K562 (cell line): ENCODE data around the gene SHISA5. TPM values are rescaled to one million over a fixed set of nuclear protein-coding genes. Genes with fewer than 3 reads are reported as not detected.

ENCODE experiments used
- ATAC-seq: fragments of 200-7000 bp; cut with Tn5 transposase; 3 replicates; pipeline ENCODE4 v1.9.1; 2020; ENCODE audit warnings: moderate library complexity
- BruUV-seq: library from RNA; stranded (reverse); fragments of 400-500 nt; replicated peaks from 2 replicates; lab custom pipeline; 2021; lab: Mats Ljungman, UMichigan
- CTCF ChIA-PET: fragments of 300-600 bp; formaldehyde crosslinking; extraction: SDS; loops from one replicate; lab custom pipeline; 2021; ENCODE audit warnings: low intra/inter-chr PET ratio; lab: Yijun Ruan, JAX
- POLR2A ChIA-PET: fragments of 300-600, 350-650 bp; sonication (Branson Sonifier 250); formaldehyde crosslinking; extraction: SDS; loops from one replicate; lab custom pipeline; 2021; ENCODE audit warnings: antibody characterized with exemption, inconsistent platforms; lab: Yijun Ruan, JAX
- DNase-seq, 4 experiments: peaks; one replicate each; pipeline versions ENCODE4 v3.0.0 to v3.0.0-alpha.2; 2011 to 2018; ENCODE audit warnings: low spot score in 3 of 4, mixed read lengths in 3 of 4; ENCODE audit errors: extremely low read depth in 1 of 4
- FAIRE-seq: peaks from 2 replicates; lab custom pipeline; 2011; peaks lifted over from hg19 to GRCh38; lab: Jason Lieb, UNC
- H2AFZ ChIP-seq: 2 replicates; pipeline ENCODE4 v1.6.0; 2011; ENCODE audit warnings: low read depth, low read length, control low read depth, inconsistent platforms
- H3K27ac ChIP-seq: fragments of 200-600 bp; 3 replicates; pipeline ENCODE4 v1.8.0; 2011; ENCODE audit warnings: low read depth, mild to moderate bottlenecking, control low read depth, inconsistent platforms, low read length, moderate library complexity, mixed read lengths; ENCODE audit errors: extremely low read depth
- H3K27me3 ChIP-seq, 2 experiments: fragments of 300-600 bp in 1 of 2; 2 replicates in 1 of 2; 3 replicates in 1 of 2; pipeline versions ENCODE4 v1.6.0 to v1.8.0; 2011; ENCODE audit warnings: inconsistent platforms in 2 of 2, low read length in 2 of 2, mild to moderate bottlenecking in 1 of 2, mixed read lengths in 1 of 2, moderate library complexity in 1 of 2; ENCODE audit not compliant: control insufficient read depth in 2 of 2, insufficient read depth in 2 of 2
- H3K36me3 ChIP-seq: fragments of 300-600 bp; 3 replicates; pipeline ENCODE4 v1.8.0; 2011; ENCODE audit warnings: mild to moderate bottlenecking, low read length, inconsistent platforms; ENCODE audit not compliant: control insufficient read depth, insufficient read depth
- H3K4me1 ChIP-seq, 2 experiments: fragments of 200-600 bp in 1 of 2; replicated peaks in 1 of 2; 2 replicates in 1 of 2; 3 replicates in 1 of 2; pipeline versions ENCODE4 v1.5.1 to v1.8.0; 2011; ENCODE audit warnings: inconsistent platforms in 2 of 2, low read length in 2 of 2, mild to moderate bottlenecking in 1 of 2, mixed read lengths in 1 of 2, moderate library complexity in 1 of 2; ENCODE audit not compliant: control insufficient read depth in 2 of 2, insufficient read depth in 2 of 2
- H3K4me2 ChIP-seq: 2 replicates; pipeline ENCODE4 v1.6.1; 2011; ENCODE audit warnings: low read length, control low read depth, inconsistent platforms, mixed read lengths; ENCODE audit not compliant: insufficient read depth
- H3K4me3 ChIP-seq: fragments of 200-600 bp; sonication (generic), shearing (Covaris generic); 2 replicates; pipeline ENCODE4 v1.5.1; 2016; ENCODE audit warnings: control low read depth, inconsistent platforms
- H3K79me2 ChIP-seq: fragments of 200-600 bp; 3 replicates; pipeline ENCODE4 v1.8.0; 2011; ENCODE audit warnings: low read length, inconsistent platforms; ENCODE audit not compliant: control insufficient read depth, insufficient read depth
- H3K9ac ChIP-seq, 2 experiments: 2 replicates each; pipeline versions ENCODE4 v1.6.0 to v1.6.1; 2011; ENCODE audit warnings: low read depth in 2 of 2, low read length in 2 of 2, control low read depth in 1 of 2, inconsistent platforms in 1 of 2, mild to moderate bottlenecking in 1 of 2, mixed read lengths in 1 of 2; ENCODE audit not compliant: insufficient read depth in 1 of 2
- H3K9me1 ChIP-seq: one replicate; pipeline ENCODE4 v1.6.0; 2011; ENCODE audit warnings: inconsistent platforms, mild to moderate bottlenecking, low read length, moderate library complexity; ENCODE audit not compliant: control insufficient read depth, insufficient read depth
- H3K9me3 ChIP-seq: replicated peaks from 2 replicates; pipeline ENCODE4 v1.5.1; 2011; ENCODE audit warnings: low read depth, low read length, inconsistent platforms; ENCODE audit not compliant: control insufficient read depth, insufficient read depth
- H4K20me1 ChIP-seq: replicated peaks from 2 replicates; pipeline ENCODE4 v1.6.1; 2011; ENCODE audit warnings: low read length, inconsistent platforms, mixed read lengths; ENCODE audit not compliant: control insufficient read depth, insufficient read depth
- ESRRB ChIP-seq: fragments of 250-450 bp; sonication (Bioruptor Pico); IDR thresholded peaks from 2 replicates; pipeline ENCODE4 v1.5.0; 2020; ENCODE audit warnings: mild to moderate bottlenecking, moderate library complexity, borderline replicate concordance
- NR0B1 ChIP-seq: fragments of 450-650 bp; IDR thresholded peaks from one replicate; pipeline ENCODE4 v1.6.1; 2018; ENCODE audit warnings: mild to moderate bottlenecking, moderate library complexity; ENCODE audit not compliant: partially characterized antibody
- RFX5 ChIP-seq: IDR thresholded peaks from 2 replicates; pipeline ENCODE4 v1.6.1; 2011; ENCODE audit warnings: low read depth, mild to moderate bottlenecking, improper control_type of control experiment, low read length
- WGBS: fragments of 100-300 bp; shearing (Covaris generic); methylation state at CpG from one replicate; pipeline ENCODE4 v1.1.6; 2016; ENCODE audit warnings: low coverage, mixed read lengths; ENCODE audit not compliant: insufficient coverage; ENCODE audit errors: missing lambda C conversion rate; 5-methylcytosine and 5-hydroxymethylcytosine counted together
- in situ Hi-C: fragments of 300-500 bp; cut with MboI; formaldehyde crosslinking; loops from 4 replicates; pipeline ENCODE4 v1.15.0; 2018; ENCODE audit warnings: inconsistent platforms, mixed read lengths
- intact Hi-C: fragments of 100-400 bp; cut with micrococcal nuclease; formaldehyde crosslinking; loops from 2 replicates; pipeline ENCODE4 v1.14.2; 2022
- polyA plus RNA-seq, 8 experiments: library from polyadenylated mRNA; depleted of rRNA in 4 of 8; stranded (reverse) in 5 of 8; unstranded in 3 of 8; fragments of >200 nt; fragmentation: Nextera tagmentation in 2 of 8; fragmentation: Illumina TruSeq in 1 of 8; extraction: Ambion mirVana in 2 of 8; extraction: Trizol in 1 of 8; gene quantifications; 2 replicates each; pipeline versions ENCODE4 v1.2.1 to v1.2.3, GENCODE V29; 2011 to 2014; ENCODE audit warnings: inconsistent platforms in 1 of 8, missing spikeins in 1 of 8
- total RNA-seq, 7 experiments: library from RNA; depleted of rRNA in 6 of 7; stranded (reverse); fragments of >200 nt in 6 of 7; fragmentation: Illumina TruSeq in 2 of 7; extraction: Trizol in 2 of 7; gene quantifications; 2 replicates each; pipeline versions ENCODE4 v1.2.1 to v1.2.3, GENCODE V29; 2011 to 2021; ENCODE audit warnings: low replicate concordance in 1 of 7
- TF ChIP-seq, protein P1 (sequence below): fragments of 200-800 bp; sonication (Bioruptor generic); IDR thresholded peaks from 2 replicates; pipeline ENCODE4 v1.6.1; 2016; ENCODE audit warnings: missing genetic modification characterization, missing compliant biosample characterization

The SHISA5 gene
- total and polyA plus RNA-seq, 9 of the 15 experiments (the other 6 are each of a cell fraction or from before 2014, with no cell fraction given): 8.4 to 85.8 (median 56.1) TPM

DNA sequence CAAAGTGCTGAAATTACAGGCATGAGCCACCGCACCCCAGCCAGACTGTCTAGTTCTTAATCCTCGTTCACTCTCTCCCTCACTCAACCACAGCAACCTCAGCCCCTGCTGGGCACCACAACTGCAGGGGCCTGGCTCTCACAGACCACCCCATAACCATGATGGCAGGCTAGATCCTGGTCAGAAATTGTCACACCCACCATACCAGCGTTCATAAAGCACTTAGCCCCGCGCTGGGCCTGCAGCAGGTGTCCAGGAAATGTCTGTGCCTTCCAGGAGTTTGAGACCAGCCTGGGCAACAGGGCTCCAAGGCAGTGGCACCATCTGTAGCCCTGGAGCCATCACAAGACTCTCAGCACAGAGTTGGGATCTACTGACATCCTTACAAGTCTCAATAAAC is 1.9 kb downstream of the SHISA5 start:
- ChIA-PET POLR2A (interaction anchor here (1.4 kb wide), 1 partner anchor 29 kb away, joined by 5 read pairs; no protein-coding TSS in a partner anchor), CTCF (no interaction called here)
- no peaks in the 10 kb centered on the region for H3K79me2 ChIP-seq
- H3K9me3 ChIP-seq: no peaks in the 10 kb centered on the region
- no TSS peak for BruUV-seq
- no peaks in the 10 kb centered on the region for H3K9me1 ChIP-seq
- no peak overlapping the region for H3K9ac ChIP-seq
- FAIRE-seq: no peak
- no peak overlapping the region for H2AFZ ChIP-seq
- no peaks in the 10 kb centered on the region for H3K36me3 ChIP-seq
- intact Hi-C loops: loop anchor here (10.0 kb wide), 1 partner anchor 97 kb away; no protein-coding TSS in a partner anchor
- DNase-seq: no peak
- H4K20me1 ChIP-seq: no peaks in the 10 kb centered on the region
- no peak overlapping the region for H3K4me2 ChIP-seq
- no peak overlapping the region for H3K27ac ChIP-seq
- in situ Hi-C loops: no loop called here
- H3K4me3 ChIP-seq: no peak overlapping the region
- peaks cover 6 to 35% of the 10 kb centered on the region in 2 experiments; a peak in 4 of 5 replicates for H3K4me1 ChIP-seq
- no peak for ATAC-seq
- TF ChIP-seq RFX5 (no peak), ESRRB (CRISPR knock-in tag) (no peak), NR0B1 (no peak)
- TF ChIP-seq, protein P1, sequence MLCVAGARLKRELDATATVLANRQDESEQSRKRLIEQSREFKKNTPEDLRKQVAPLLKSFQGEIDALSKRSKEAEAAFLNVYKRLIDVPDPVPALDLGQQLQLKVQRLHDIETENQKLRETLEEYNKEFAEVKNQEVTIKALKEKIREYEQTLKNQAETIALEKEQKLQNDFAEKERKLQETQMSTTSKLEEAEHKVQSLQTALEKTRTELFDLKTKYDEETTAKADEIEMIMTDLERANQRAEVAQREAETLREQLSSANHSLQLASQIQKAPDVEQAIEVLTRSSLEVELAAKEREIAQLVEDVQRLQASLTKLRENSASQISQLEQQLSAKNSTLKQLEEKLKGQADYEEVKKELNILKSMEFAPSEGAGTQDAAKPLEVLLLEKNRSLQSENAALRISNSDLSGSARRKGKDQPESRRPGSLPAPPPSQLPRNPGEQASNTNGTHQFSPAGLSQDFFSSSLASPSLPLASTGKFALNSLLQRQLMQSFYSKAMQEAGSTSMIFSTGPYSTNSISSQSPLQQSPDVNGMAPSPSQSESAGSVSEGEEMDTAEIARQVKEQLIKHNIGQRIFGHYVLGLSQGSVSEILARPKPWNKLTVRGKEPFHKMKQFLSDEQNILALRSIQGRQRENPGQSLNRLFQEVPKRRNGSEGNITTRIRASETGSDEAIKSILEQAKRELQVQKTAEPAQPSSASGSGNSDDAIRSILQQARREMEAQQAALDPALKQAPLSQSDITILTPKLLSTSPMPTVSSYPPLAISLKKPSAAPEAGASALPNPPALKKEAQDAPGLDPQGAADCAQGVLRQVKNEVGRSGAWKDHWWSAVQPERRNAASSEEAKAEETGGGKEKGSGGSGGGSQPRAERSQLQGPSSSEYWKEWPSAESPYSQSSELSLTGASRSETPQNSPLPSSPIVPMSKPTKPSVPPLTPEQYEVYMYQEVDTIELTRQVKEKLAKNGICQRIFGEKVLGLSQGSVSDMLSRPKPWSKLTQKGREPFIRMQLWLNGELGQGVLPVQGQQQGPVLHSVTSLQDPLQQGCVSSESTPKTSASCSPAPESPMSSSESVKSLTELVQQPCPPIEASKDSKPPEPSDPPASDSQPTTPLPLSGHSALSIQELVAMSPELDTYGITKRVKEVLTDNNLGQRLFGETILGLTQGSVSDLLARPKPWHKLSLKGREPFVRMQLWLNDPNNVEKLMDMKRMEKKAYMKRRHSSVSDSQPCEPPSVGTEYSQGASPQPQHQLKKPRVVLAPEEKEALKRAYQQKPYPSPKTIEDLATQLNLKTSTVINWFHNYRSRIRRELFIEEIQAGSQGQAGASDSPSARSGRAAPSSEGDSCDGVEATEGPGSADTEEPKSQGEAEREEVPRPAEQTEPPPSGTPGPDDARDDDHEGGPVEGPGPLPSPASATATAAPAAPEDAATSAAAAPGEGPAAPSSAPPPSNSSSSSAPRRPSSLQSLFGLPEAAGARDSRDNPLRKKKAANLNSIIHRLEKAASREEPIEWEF: no peak
- no peaks in the 10 kb centered on the region for H3K27me3 ChIP-seq
- 65% methylated on average over 5 of the region's 5 CpGs for WGBS
